GM12874 (cell line): ENCODE data around the gene ULBP1.

ENCODE experiments used
- TF ChIP-seq, protein P1 (sequence below): IDR thresholded peaks from 2 replicates; pipeline ENCODE4 v1.5.1; 2011; ENCODE audit warnings: low read depth, mild to moderate bottlenecking, control low read depth, low read length, moderate library complexity; ENCODE audit not compliant: insufficient read depth

The ULBP1 gene

DNA sequence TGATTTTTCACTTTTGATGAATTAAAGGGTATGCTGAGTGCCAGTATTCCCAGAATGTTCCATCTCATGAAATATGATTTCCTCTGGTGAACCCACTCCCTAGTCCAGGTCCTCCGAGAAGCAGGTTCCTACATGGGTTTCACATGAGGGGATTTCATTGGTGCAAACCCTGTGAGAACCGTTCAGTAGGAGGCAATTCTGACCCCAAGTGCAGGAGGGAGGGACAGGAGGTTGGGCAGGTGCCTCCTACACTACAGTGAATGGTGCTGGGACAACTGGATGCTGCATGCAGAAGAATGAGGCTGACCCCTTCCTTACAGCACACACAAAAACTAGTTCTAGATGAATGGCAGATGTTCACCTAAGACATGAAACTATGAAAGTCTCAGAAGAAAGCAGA lies 27.0 kb upstream of the ULBP1 start:
- TF ChIP-seq, protein P1, sequence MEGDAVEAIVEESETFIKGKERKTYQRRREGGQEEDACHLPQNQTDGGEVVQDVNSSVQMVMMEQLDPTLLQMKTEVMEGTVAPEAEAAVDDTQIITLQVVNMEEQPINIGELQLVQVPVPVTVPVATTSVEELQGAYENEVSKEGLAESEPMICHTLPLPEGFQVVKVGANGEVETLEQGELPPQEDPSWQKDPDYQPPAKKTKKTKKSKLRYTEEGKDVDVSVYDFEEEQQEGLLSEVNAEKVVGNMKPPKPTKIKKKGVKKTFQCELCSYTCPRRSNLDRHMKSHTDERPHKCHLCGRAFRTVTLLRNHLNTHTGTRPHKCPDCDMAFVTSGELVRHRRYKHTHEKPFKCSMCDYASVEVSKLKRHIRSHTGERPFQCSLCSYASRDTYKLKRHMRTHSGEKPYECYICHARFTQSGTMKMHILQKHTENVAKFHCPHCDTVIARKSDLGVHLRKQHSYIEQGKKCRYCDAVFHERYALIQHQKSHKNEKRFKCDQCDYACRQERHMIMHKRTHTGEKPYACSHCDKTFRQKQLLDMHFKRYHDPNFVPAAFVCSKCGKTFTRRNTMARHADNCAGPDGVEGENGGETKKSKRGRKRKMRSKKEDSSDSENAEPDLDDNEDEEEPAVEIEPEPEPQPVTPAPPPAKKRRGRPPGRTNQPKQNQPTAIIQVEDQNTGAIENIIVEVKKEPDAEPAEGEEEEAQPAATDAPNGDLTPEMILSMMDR, result no peak

DNA sequence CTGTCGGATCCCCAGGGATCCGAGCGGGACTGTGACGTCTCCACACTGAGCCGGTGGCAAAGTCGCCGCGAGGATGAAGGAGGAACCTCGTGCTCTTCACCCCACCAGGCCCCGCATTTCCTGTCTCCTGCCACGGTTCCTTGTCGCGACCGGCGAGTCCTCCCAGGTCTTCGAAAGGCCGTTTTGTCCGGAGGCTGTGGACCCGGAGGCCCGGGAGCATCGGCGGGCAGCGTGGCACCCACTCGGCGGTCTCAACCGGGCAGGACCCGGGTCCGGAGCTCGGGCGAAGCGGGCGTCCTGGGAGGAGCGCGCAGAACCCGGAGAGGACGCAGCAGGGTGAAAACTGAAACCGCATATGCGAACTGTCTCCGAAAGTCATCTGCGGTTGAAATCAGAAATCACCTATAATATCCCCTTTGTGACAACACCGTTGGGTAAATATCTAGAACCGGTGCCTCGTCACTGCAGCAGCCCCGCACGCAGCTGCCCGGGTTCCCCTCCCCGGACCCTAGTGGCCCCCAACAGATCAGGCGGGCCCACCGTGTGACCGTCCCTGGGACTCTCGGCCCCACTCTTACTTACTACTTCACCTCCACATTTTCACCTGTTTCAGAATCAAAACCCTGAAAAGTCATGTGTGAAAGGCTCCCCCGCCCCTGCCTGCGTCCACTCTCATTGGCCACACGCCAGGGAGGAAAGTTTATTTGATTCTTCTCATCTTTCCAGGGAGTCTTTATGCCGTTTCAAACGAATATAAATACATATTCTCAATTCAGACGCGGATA lies 25.0 kb upstream of the ULBP1 start:
- TF ChIP-seq, protein P1, result no peak

DNA sequence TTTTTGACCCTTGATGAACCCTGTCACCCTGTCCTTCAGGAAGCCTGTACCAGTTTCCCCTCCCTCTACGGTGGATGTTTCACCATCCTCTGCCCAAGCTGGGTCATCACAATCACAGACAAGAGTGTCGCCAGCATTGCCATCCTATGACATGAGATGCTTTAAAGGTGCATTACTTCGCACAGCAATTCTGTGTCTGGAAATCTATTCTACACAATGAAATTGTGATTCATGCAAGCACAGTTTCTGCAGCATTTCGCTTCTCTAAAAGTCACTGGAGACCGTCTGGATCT lies 24.4 kb upstream of the ULBP1 start:
- TF ChIP-seq, protein P1, result no peak

DNA sequence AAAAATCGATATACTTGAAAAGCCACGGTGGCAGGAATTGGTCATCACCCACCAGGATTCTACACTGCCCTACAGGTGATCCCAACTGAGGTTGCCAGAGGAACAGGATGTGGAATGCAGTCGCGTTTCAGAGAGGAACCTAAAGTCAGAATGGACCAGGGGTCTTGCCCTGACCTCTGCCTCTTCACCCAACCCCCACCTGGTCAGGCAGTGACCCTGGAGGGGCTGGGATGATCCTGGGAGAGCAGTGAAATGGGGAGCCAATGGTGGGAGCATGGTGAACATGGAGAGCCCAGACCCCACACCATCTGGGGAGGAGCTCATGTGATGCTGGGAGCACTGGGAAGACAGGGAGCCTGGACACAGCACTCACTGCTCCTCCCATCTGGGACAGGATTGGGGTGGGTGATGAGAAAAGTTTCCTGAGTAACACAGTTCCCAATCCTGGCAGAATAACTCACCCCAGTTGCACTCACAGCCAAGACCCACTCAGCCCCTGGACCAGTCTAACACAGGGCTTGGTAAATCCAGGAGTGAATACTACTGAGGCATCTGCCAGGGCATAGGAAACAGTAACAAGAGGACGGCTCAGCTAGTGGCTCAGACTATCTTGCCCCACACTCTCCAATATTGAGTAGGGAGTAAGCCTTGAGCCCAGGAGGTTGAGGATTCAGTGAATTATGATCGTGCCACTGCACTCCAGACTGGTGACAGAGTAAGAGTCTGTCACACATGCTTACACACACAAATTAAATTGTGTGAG lies 23.7 kb upstream of the ULBP1 start:
- TF ChIP-seq, protein P1, result no peak

- TF ChIP-seq, protein P1, result no peak
These were observed 23.1 kb upstream of the ULBP1 start for GRCh38 chr6:149940672-149940982.

DNA sequence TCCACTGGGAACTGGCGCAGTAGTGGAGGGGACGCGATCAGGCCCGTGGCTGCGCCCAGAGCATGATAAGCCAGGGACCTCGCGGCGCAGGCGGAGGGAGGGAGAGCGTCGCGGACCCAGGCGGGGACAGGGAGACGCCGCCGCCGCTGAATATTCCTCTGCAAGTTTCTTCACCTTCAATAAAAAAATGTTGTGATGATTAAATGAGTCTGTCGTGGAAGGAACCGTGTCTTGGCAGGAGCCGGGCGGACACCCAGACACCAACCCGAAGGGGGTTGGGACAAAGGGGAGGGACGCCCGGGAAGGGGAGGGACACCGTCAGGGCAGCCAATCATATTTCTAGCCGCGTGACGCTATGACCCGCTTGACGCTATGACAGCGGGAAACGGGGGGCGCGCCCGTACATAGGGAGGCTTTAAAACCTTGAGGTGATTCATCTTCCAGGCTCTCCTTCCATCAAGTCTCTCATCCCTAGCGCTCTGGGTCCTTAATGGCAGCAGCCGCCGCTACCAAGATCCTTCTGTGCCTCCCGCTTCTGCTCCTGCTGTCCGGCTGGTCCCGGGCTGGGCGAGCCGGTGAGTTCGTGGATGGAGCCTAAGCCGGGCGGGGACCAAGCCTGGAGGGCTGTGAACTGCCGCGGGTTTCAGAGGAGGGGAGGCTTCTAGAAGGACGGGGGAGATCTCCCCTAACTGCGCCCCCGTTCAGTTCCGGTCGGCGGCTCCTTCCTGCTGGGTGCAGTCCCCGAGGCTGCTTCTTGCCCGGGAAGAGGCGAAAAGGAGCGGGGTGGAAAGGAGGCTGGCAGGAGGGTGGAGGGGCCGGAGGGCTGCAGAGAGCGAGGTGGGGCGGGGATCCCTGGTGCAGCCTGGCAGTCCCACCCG lies 21.9 kb upstream of the ULBP1 start, which contains the start of gene ULBP2:
Gene ULBP2 (plus strand): TSS at position 432 of the 878 bp plus-strand sequence. CDS start 59 bp downstream, at position 491.
- TF ChIP-seq, protein P1, result no peak

DNA sequence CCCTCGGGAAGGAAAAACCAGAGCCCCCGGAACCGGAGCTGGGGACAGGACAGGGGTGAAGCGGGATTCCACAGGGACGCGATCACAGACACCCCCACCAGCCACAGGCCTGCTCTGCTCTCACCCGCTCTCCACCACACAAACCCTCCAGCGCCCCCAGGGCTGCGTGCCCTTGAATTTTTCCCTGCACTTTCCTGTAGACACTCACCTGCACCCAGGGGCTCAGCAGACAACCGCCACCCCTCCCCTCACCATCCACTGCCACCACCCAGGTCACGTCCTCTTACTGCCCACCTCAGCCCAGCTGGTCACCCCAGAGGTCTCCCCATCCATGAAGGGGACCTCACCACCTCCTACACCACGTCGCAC lies 21.3 kb upstream of the ULBP1 start:
- TF ChIP-seq, protein P1, result no peak
